Activated naive CD8-positive, alpha-beta T cell (primary cell): Measurements from ENCODE around the gene BMP5.
"Not testable (repeated sequence)": the region's sequence is repeated elsewhere in the genome, so short reads cannot be mapped to it uniquely, and the experiment has no call there.

Experiments used
- H3K27ac Mint-ChIP-seq: one replicate; pipeline ENCODE4 v1.8.0; 2021; ENCODE audit warnings: mixed read lengths
- H3K27me3 Mint-ChIP-seq: one replicate; pipeline ENCODE4 v1.8.0; 2021; ENCODE audit warnings: mixed read lengths
- H3K36me3 Mint-ChIP-seq: one replicate; pipeline ENCODE4 v1.8.0; 2021; ENCODE audit warnings: mixed read lengths
- H3K4me1 Mint-ChIP-seq: one replicate; pipeline ENCODE4 v1.8.0; 2021; ENCODE audit warnings: low read depth, mixed read lengths
- H3K4me3 Mint-ChIP-seq: one replicate; pipeline ENCODE4 v1.8.0; 2021; ENCODE audit warnings: mild to moderate bottlenecking, mixed read lengths
- H3K9me3 Mint-ChIP-seq: one replicate; pipeline ENCODE4 v1.8.0; 2021; ENCODE audit warnings: low read depth, mixed read lengths

BMP5 gene

GRCh38 chr6:55875400-55875799 lies at the start of gene BMP5:
Gene BMP5 (minus strand): TSS chr6:55875590. CDS start chr6:55874865, 725 bp downstream.
- no peaks in the 10 kb centered on the region for H3K27me3 Mint-ChIP-seq
- no peak within 1 kb of the TSS for H3K27ac Mint-ChIP-seq
- no peaks in the 10 kb centered on the region for H3K36me3 Mint-ChIP-seq
- H3K9me3 Mint-ChIP-seq = peaks cover 5% of the 10 kb centered on the region
- H3K4me1 Mint-ChIP-seq = no peaks in the 10 kb centered on the region
- no peak within 1 kb of the TSS for H3K4me3 Mint-ChIP-seq

DNA sequence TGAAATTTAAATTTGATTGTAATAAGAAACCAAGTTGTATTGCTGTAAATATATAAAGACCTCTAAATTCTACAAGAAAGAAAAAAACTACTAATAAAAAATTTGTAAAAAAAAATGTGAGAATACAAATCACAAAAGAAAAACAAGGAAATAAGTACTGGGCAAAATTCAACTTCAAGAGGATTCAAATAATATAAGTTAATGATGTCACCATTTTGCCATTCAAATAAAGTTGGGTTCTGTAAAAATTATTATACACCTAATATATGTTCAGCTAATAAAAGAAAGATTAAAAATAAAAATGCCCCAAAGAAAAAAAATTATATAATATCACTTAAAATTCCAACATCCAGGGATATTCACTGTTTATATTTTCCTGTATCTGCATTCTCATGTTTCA lies 47.0 kb upstream of the BMP5 start:
- H3K9me3 Mint-ChIP-seq = peaks cover 9% of the 10 kb centered on the region
- no peak overlapping the region for H3K4me3 Mint-ChIP-seq
- H3K36me3 Mint-ChIP-seq = no peaks in the 10 kb centered on the region
- no peaks in the 10 kb centered on the region for H3K27me3 Mint-ChIP-seq
- H3K4me1 Mint-ChIP-seq = no peaks in the 10 kb centered on the region
- H3K27ac Mint-ChIP-seq = no peak overlapping the region

DNA sequence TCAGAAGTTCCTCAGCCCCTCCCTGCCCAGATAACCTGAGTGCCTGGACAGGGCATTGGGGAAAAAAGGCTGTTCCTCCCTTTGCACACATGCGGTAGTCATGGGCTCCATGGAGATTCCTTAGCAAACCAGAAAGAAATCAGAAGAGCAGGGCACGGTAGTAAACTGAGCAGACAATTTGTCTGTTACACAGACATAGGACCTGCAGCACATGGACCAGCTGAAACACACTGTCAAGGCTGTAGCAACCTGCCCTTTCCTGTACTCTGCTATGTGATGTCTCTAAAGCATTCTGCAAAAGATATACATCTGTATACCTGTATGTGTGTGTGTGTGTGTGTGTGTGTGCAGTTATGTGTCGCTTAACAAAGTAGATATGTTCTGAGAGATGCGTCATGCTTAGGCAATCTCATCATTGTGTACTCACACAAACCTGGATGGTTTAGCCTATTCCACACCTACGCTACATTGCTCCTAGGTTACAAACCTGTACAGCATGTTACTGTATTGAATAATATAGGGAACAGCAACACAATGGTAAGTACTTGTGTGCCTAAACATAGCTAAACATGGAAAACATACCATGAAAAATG lies 44.4 kb upstream of the BMP5 start:
- H3K4me3 Mint-ChIP-seq = no peak overlapping the region
- H3K4me1 Mint-ChIP-seq = no peaks in the 10 kb centered on the region
- no peak overlapping the region for H3K27ac Mint-ChIP-seq
- H3K9me3 Mint-ChIP-seq = peaks cover 5% of the 10 kb centered on the region
- H3K27me3 Mint-ChIP-seq = no peaks in the 10 kb centered on the region
- H3K36me3 Mint-ChIP-seq = no peaks in the 10 kb centered on the region

- H3K4me3 Mint-ChIP-seq = no peak overlapping the region
- no peak overlapping the region for H3K27ac Mint-ChIP-seq
- H3K9me3 Mint-ChIP-seq = peaks cover 5% of the 10 kb centered on the region
Measured at GRCh38 chr6:55918639-55919038, 43.2 kb upstream of the BMP5 start.

DNA sequence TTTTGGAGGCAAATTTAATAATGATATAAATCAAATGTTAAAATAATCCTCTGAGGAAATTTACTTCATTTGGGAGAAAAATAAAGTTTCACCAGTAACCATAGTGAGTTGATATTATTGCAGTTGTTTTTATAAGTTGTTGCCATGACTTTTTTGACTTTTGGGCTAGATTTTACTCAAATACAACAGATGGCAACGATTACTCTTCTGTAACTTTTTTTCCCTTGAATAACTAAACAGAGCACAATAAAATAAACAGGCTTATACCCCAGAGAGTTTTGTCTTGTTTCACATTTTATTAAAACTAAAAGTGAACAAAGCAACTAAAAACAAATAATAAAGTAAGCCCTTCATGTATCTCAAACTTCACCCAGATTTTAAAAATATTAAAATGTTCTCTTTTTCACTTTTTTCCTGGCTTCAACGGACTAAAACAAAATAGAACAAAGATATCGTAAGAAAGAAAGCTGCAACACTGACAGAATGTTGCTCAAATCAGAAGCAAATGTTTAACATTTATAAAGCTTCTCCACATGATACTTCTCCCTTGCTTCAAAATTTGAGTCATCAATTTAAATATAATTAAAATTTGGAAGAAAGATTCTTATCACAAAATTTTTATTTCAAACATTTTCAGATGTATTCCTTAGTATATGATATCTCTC lies 42.5 kb upstream of the BMP5 start:
- Mint-ChIP-seq H3K4me3 (no peak overlapping the region), H3K27me3 (no peaks in the 10 kb centered on the region), H3K4me1 (no peaks in the 10 kb centered on the region), H3K36me3 (no peaks in the 10 kb centered on the region), H3K9me3 (peaks cover 5% of the 10 kb centered on the region), H3K27ac (no peak overlapping the region)

More at GRCh38 chr6:55918639-55919038, 43.2 kb upstream of the BMP5 start:
- Mint-ChIP-seq H3K27me3 (no peaks in the 10 kb centered on the region), H3K4me1 (no peaks in the 10 kb centered on the region), H3K36me3 (no peaks in the 10 kb centered on the region)

- Mint-ChIP-seq H3K36me3 (no peaks in the 10 kb centered on the region), H3K27ac (no peak overlapping the region), H3K9me3 (peaks cover 5% of the 10 kb centered on the region), H3K4me1 (no peaks in the 10 kb centered on the region), H3K4me3 (no peak overlapping the region), H3K27me3 (no peaks in the 10 kb centered on the region)
Measured at GRCh38 chr6:55916188-55916587, 40.8 kb upstream of the BMP5 start.

- Mint-ChIP-seq H3K9me3 (no peaks in the 10 kb centered on the region), H3K27me3 (no peaks in the 10 kb centered on the region), H3K27ac (no peak overlapping the region), H3K4me3 (no peak overlapping the region), H3K4me1 (no peaks in the 10 kb centered on the region), H3K36me3 (no peaks in the 10 kb centered on the region)
Measured at GRCh38 chr6:55913228-55914195, 38.1 kb upstream of the BMP5 start.

- H3K27ac Mint-ChIP-seq, H3K9me3 Mint-ChIP-seq, H3K4me1 Mint-ChIP-seq, H3K36me3 Mint-ChIP-seq, H3K27me3 Mint-ChIP-seq, H3K4me3 Mint-ChIP-seq: not testable (repeated sequence)
Measured at GRCh38 chr6:55910466-55910865, 35.1 kb upstream of the BMP5 start.

DNA sequence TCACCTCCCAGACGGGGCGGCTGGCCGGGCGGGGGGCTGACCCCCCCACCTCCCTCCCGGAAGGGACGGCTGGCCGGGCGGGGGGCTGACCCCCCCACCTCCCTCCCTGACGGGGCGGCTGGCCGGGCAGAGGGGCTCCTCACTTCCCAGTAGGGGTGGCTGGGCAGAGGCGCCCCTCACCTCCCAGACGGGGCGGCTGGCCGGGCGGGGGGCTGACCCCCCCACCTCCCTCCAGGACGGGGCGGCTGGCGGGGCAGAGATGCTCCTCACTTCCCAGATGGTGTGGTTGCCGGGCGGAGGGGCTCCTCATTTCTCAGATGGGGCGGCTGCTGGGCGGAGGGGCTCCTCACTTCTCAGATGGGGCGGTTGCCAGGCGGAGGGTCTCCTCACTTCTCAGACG lies 34.5 kb upstream of the BMP5 start:
- not testable (repeated sequence) for H3K4me1 Mint-ChIP-seq, H3K4me3 Mint-ChIP-seq, H3K27me3 Mint-ChIP-seq, H3K27ac Mint-ChIP-seq, H3K9me3 Mint-ChIP-seq, H3K36me3 Mint-ChIP-seq

DNA sequence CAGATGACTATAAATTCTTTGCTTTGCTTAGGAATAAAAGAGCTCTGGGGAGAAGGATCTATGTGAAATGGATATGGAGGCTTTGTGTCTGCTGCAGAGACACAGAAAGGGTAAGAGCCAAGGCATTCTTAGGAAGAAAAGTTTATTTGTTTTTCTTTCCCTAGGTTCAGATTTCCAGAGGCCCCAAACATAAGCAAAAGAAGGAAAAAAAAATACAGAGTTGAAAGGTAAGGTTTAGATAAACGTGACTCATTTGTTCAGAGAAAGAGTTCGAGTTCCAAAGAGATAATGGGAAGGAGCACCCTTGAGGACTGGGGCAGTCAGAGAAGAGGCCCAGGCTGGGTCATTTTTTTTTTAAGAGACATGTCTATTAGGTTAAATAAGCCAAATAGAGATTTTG lies 27.4 kb upstream of the BMP5 start:
- Mint-ChIP-seq H3K9me3 (no peaks in the 10 kb centered on the region), H3K4me3 (no peak overlapping the region), H3K4me1 (no peaks in the 10 kb centered on the region), H3K27ac (no peak overlapping the region), H3K27me3 (no peaks in the 10 kb centered on the region), H3K36me3 (no peaks in the 10 kb centered on the region)

GRCh38 chr6:55901765-55902270 lies 26.4 kb upstream of the BMP5 start:
- Mint-ChIP-seq H3K36me3 (no peaks in the 10 kb centered on the region), H3K4me3 (no peak overlapping the region), H3K9me3 (peaks cover 2% of the 10 kb centered on the region), H3K4me1 (no peaks in the 10 kb centered on the region), H3K27me3 (no peaks in the 10 kb centered on the region), H3K27ac (no peak overlapping the region)

DNA sequence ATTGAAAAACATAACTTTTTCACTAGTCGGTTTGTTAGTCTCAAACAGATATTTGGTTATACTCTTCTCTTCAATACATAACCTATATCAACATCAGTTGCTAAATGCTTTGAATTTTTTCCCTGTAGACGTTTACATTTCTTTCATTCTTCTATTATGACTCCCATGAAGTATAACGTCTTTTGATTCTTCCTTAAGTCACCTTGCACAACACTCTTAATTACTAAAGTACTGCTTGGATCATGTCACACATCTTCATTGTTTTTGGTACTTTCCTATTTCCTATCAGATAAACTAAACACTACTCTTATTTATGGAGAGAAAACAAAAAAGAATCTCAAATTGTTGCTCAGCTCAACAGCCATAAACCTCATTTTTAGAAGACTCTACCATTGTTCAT lies 23.0 kb upstream of the BMP5 start:
- Mint-ChIP-seq H3K9me3 (peaks cover 10% of the 10 kb centered on the region), H3K27me3 (no peaks in the 10 kb centered on the region), H3K27ac (no peak overlapping the region), H3K36me3 (no peaks in the 10 kb centered on the region), H3K4me1 (no peaks in the 10 kb centered on the region), H3K4me3 (no peak overlapping the region)

GRCh38 chr6:55897346-55897745 lies 22.0 kb upstream of the BMP5 start:
- Mint-ChIP-seq H3K27me3 (no peaks in the 10 kb centered on the region), H3K4me1 (no peaks in the 10 kb centered on the region), H3K4me3 (no peak overlapping the region), H3K36me3 (no peaks in the 10 kb centered on the region), H3K27ac (no peak overlapping the region), H3K9me3 (peaks cover 11% of the 10 kb centered on the region)

GRCh38 chr6:55895972-55896730 lies 20.8 kb upstream of the BMP5 start:
- Mint-ChIP-seq H3K4me1 (no peaks in the 10 kb centered on the region), H3K27me3 (no peaks in the 10 kb centered on the region), H3K36me3 (no peaks in the 10 kb centered on the region), H3K4me3 (no peak overlapping the region), H3K27ac (no peak overlapping the region), H3K9me3 (peaks cover 16% of the 10 kb centered on the region)
